Measurements from ENCODE around the gene INTS4.
"Not testable (repeated sequence)": the region's sequence is repeated elsewhere in the genome, so short reads cannot be mapped to it uniquely, and the experiment has no call there.

Gene INTS4

DNA sequence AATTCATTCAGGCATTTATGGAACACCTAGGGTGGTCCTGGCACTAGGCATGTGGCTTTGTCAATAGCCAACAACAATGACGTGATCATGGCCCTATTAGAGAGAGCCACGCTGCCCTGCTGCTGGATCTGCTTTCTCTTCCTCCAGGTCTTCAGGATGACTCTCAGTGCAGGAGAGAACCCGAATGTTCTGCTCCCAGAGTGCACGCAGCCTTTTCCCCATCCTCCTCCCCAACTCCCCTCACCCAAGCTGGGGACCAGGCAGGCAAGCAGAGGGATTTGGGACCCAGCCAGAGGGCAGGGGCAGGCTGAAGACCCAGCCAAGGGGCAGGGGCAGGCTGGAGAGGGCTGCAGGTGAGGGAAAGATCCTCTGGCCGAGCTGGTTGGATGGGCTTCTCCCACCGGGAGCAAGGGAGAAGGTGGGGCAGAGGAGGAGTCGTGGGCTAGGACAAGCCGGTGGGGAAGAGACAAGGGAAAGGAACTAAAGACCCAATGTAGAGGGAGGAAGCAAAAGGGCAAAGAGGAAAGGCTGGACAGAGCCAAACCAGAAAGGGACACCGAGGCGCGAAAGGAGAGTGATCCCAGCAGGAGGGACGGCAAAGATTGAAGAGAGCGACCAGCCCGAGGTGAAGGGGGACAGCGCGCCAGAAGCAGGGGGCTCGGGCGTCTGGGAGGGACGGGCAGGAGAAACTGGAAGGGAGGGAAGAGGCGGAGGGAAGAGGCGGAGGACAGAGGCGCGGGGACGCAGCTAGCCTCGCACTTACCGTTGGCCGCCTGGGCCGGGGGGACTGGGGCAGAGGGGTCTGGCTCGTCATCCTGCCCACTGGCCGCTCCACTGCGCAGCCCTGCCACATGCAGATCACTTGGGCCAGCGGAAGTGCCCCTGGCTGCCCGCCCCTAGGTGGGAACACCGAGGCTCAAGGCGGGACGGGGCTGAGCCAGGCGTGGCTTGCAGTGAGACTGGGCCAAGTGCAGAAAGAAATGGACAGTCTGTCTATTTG lies 28.2 kb upstream of the INTS4 start, which contains the start of gene KCTD14:
KCTD14 (minus strand) TSS at position 880 of the 1,000 bp plus-strand sequence; CDS start at position 853, 27 bp downstream.
- 0 out of 2 replicates have a peak, but pooled peaks cover 3% of the 10 kb centered on the region for H3K4me1 ChIP-seq (ENCODE audit: control insufficient read depth, insufficient read depth, low read length)
- H3K9me3 ChIP-seq (ENCODE audit: control insufficient read depth, insufficient read depth, low read length): no peaks in the 10 kb centered on the region
- no peaks in the 10 kb centered on the region for H3K27me3 ChIP-seq (ENCODE audit: control insufficient read depth, insufficient read depth, low read length)
- peak within 1 kb of the TSS; percentile 73 for H3K4me3 ChIP-seq (ENCODE audit: low read depth, low read length)
- peak within 1 kb of the TSS; percentile 42 for H3K27ac ChIP-seq (ENCODE audit: low read depth, low read length)
- no peaks in the 10 kb centered on the region for H3K36me3 ChIP-seq (ENCODE audit: control insufficient read depth, insufficient read depth, low read length)
- peak within 1 kb of the TSS; percentile 65 for H3K9ac ChIP-seq (ENCODE audit: low read depth, low read length)

DNA sequence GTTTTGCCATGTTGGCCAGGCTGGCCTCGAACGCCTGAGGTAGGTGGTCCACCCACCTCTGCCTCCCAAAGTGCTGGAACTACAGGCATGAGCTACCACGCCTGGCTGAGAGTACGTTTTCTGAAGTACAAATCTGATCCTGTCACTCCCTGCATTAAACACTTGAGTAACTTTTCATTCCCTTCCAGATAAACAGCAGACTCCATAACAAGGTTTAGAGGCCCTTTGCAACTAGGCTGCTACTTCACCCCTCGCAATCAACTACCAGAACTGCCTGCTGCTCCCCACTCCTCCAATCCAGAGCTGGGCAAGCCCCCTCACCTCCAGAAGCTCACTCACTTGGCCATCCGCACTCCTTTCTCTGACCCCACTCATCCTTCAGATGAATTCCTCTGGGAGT lies 27.1 kb upstream of the INTS4 start:
- Histone ChIP-seq H3K4me3 (ENCODE audit: low read depth, low read length) (no peak overlapping the region), H3K4me1 (ENCODE audit: control insufficient read depth, insufficient read depth, low read length) (0 out of 2 replicates have a peak, but pooled peaks cover 3% of the 10 kb centered on the region), H3K27me3 (ENCODE audit: control insufficient read depth, insufficient read depth, low read length) (no peaks in the 10 kb centered on the region), H3K36me3 (ENCODE audit: control insufficient read depth, insufficient read depth, low read length) (peaks cover 5% of the 10 kb centered on the region), H3K9ac (ENCODE audit: low read depth, low read length) (no peak overlapping the region), H3K27ac (ENCODE audit: low read depth, low read length) (no peak overlapping the region), H3K9me3 (ENCODE audit: control insufficient read depth, insufficient read depth, low read length) (no peaks in the 10 kb centered on the region)

DNA sequence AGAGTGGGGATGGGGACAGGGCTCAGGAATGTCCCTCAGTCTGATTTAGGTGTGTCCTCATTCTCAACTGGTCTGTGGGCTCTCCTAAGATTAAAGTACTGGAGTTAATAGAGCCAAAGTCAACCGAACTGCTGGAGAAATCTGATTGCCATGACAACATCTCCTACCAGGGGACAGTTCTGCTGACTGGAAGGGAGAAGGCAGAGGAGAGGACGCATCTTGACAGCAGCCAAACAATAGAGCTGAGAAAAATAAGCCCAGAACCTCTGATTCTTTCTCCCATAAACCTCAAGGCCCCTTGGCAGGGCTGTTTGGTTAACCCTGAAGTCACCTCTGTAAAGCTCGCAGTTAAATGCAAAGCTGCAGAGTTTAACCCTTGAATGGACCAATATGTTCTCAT lies 25.8 kb upstream of the INTS4 start:
- Histone ChIP-seq H3K9ac (ENCODE audit: low read depth, low read length) (no peak overlapping the region), H3K27ac (ENCODE audit: low read depth, low read length) (peak overlapping the region; percentile 3), H3K36me3 (ENCODE audit: control insufficient read depth, insufficient read depth, low read length) (peaks cover 18% of the 10 kb centered on the region), H3K9me3 (ENCODE audit: control insufficient read depth, insufficient read depth, low read length) (no peaks in the 10 kb centered on the region), H3K4me3 (ENCODE audit: low read depth, low read length) (no peak overlapping the region), H3K27me3 (ENCODE audit: control insufficient read depth, insufficient read depth, low read length) (no peaks in the 10 kb centered on the region), H3K4me1 (ENCODE audit: control insufficient read depth, insufficient read depth, low read length) (0 out of 2 replicates have a peak, but pooled peaks cover 3% of the 10 kb centered on the region)

DNA sequence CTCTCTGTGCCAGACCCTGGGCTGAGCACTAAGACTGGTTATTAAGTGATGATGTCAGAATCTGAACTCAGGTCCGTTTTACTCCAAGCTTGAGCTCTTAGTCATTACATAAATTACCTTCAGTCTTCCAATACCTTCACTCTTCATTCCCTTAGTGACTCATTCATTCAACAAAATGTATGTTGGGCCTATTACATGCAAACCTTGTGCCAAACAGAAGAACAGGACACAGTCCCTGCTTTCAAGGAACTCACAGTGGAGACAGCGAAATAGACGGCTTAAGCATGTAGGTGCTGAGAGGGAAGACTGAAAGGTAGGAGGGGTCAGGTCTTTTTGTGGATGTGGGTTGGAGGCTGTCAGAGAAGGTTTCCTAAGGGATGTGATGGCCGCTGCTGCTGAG lies 25.3 kb upstream of the INTS4 start:
- Histone ChIP-seq H3K4me3 (ENCODE audit: low read depth, low read length) (no peak overlapping the region), H3K36me3 (ENCODE audit: control insufficient read depth, insufficient read depth, low read length) (peaks cover 18% of the 10 kb centered on the region), H3K27me3 (ENCODE audit: control insufficient read depth, insufficient read depth, low read length) (no peaks in the 10 kb centered on the region), H3K9me3 (ENCODE audit: control insufficient read depth, insufficient read depth, low read length) (no peaks in the 10 kb centered on the region), H3K9ac (ENCODE audit: low read depth, low read length) (no peak overlapping the region), H3K27ac (ENCODE audit: low read depth, low read length) (no peak overlapping the region), H3K4me1 (ENCODE audit: control insufficient read depth, insufficient read depth, low read length) (0 out of 2 replicates have a peak, but pooled peaks cover 3% of the 10 kb centered on the region)

DNA sequence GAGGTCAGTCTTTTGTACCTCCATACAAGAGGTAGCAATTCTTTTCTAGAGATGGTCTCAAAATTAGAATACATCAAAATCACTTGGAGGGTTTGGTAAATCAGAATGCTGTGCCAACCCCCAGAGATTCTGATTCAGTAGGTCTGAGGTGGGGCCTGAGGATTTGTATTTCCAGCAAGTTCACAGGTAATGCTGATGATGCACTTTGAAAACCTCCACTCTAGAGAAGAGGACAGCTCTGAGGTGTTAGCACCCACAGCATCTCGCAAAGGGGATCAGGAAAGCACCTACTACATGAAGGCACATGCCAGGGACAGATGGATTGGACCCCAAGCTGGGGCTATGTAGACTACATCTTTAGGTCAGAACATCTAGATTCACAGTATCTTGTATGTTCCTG lies 21.4 kb upstream of the INTS4 start:
- H3K9ac ChIP-seq (ENCODE audit: low read depth, low read length): no peak overlapping the region
- 0 out of 2 replicates have a peak, but pooled peaks cover 3% of the 10 kb centered on the region for H3K4me1 ChIP-seq (ENCODE audit: control insufficient read depth, insufficient read depth, low read length)
- no peak overlapping the region for H3K27ac ChIP-seq (ENCODE audit: low read depth, low read length)
- H3K27me3 ChIP-seq (ENCODE audit: control insufficient read depth, insufficient read depth, low read length): no peaks in the 10 kb centered on the region
- H3K9me3 ChIP-seq (ENCODE audit: control insufficient read depth, insufficient read depth, low read length): no peaks in the 10 kb centered on the region
- H3K4me3 ChIP-seq (ENCODE audit: low read depth, low read length): no peak overlapping the region
- peaks cover 18% of the 10 kb centered on the region for H3K36me3 ChIP-seq (ENCODE audit: control insufficient read depth, insufficient read depth, low read length)

DNA sequence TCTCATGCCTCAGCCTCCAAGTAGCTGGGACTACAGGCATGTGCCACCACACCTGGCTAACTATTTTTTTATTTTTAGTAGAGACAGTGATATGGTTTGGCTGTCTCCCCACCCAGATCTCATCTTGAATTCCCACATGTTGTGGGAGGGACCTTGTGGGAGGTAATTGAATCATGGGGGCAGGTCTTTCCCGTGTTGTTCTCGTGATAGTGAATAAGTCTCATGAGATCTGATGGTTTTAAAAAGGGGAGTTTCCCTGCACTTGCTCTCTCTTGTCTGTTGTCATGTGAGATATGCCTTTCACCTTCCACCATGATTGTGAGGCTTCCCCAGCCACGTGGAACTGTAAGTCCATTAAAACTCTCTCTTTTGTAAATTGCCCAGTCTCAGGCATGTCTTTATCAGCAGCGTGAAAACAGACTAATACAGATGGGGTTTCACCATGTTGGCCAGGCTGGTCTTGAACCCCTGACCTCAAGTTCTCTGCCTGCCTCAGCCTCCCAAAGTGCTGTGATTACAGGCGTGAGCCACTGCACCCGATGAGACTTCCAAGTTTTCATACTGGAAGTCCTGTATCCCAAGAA lies 20.6 kb upstream of the INTS4 start:
- not testable (repeated sequence) for H3K9ac ChIP-seq (ENCODE audit: low read depth, low read length); H3K27ac ChIP-seq (ENCODE audit: low read depth, low read length); H3K9me3 ChIP-seq (ENCODE audit: control insufficient read depth, insufficient read depth, low read length); H3K27me3 ChIP-seq (ENCODE audit: control insufficient read depth, insufficient read depth, low read length); H3K4me3 ChIP-seq (ENCODE audit: low read depth, low read length); H3K4me1 ChIP-seq (ENCODE audit: control insufficient read depth, insufficient read depth, low read length)
- H3K36me3 ChIP-seq (ENCODE audit: control insufficient read depth, insufficient read depth, low read length): peaks cover 18% of the 10 kb centered on the region

DNA sequence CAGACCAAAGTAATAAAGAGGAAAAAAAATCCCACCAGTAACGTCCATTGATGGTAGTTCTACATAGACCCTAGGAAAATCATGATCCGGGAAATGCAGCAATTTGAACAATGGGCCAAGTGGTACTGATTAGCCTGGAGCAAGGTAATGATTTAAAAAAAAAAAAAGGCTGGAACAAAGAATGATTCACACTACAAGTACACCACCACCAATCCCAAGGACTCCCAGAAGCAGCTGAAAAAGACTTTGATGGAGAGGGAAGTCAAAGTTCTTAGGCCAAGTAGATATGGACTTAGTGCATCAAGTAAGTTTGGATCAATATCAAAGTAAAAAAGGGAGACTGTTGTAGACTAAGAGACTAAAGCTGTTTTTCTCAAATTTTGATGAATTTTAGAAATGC lies 16.8 kb upstream of the INTS4 start:
- Histone ChIP-seq H3K27ac (ENCODE audit: low read depth, low read length) (no peak overlapping the region), H3K4me3 (ENCODE audit: low read depth, low read length) (no peak overlapping the region), H3K9ac (ENCODE audit: low read depth, low read length) (no peak overlapping the region), H3K36me3 (ENCODE audit: control insufficient read depth, insufficient read depth, low read length) (peaks cover 9% of the 10 kb centered on the region), H3K9me3 (ENCODE audit: control insufficient read depth, insufficient read depth, low read length) (no peaks in the 10 kb centered on the region), H3K27me3 (ENCODE audit: control insufficient read depth, insufficient read depth, low read length) (no peaks in the 10 kb centered on the region), H3K4me1 (ENCODE audit: control insufficient read depth, insufficient read depth, low read length) (no peaks in the 10 kb centered on the region)

DNA sequence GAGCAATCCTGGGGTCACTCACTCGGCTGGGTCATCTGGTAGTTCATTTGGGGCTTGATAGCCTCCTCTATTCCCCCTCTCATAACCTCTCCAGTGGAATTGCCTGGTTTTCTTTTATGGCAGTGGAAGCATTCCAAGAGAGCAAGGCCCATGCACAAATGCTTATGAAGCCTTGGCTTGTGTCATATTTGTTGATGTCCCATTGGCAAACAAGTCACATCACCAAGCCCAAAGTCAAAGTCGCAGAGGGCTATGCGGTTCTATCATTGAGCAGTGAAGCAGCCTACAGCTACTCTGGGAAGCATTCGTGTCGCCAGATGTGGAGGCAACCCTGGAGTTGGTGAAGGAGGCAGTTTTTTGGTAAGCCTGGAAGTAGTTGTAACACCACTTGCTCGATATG lies 16.3 kb upstream of the INTS4 start:
- no peak overlapping the region for H3K9ac ChIP-seq (ENCODE audit: low read depth, low read length)
- no peak overlapping the region for H3K4me3 ChIP-seq (ENCODE audit: low read depth, low read length)
- peaks cover 4% of the 10 kb centered on the region; the same call in 1 of the 2 replicates for H3K36me3 ChIP-seq (ENCODE audit: control insufficient read depth, insufficient read depth, low read length)
- H3K27ac ChIP-seq (ENCODE audit: low read depth, low read length): no peak overlapping the region
- H3K4me1 ChIP-seq (ENCODE audit: control insufficient read depth, insufficient read depth, low read length): no peaks in the 10 kb centered on the region
- no peaks in the 10 kb centered on the region for H3K9me3 ChIP-seq (ENCODE audit: control insufficient read depth, insufficient read depth, low read length)
- no peaks in the 10 kb centered on the region for H3K27me3 ChIP-seq (ENCODE audit: control insufficient read depth, insufficient read depth, low read length)

DNA sequence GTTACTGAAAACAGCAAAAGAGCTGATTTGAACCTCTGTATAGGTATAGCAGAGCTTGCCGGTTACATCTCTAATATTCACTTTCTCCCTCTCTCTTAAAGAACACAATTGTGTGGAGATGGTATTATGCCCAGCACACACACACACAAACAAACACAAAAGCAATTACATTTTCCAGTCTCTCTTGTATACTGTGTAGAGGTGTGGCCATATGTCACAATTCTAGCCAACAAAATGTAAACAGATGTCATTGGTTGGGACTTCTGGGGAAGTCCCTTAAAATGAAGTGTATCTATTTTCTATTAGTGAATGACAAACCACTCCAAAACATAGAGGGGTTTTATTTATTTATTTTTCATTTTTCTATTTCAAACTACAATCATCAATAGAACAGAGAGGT lies 15.8 kb upstream of the INTS4 start:
- H3K4me1 ChIP-seq (ENCODE audit: control insufficient read depth, insufficient read depth, low read length): no peaks in the 10 kb centered on the region
- no peak overlapping the region for H3K9ac ChIP-seq (ENCODE audit: low read depth, low read length)
- H3K27me3 ChIP-seq (ENCODE audit: control insufficient read depth, insufficient read depth, low read length): no peaks in the 10 kb centered on the region
- H3K9me3 ChIP-seq (ENCODE audit: control insufficient read depth, insufficient read depth, low read length): no peaks in the 10 kb centered on the region
- no peak overlapping the region for H3K27ac ChIP-seq (ENCODE audit: low read depth, low read length)
- no peak overlapping the region for H3K4me3 ChIP-seq (ENCODE audit: low read depth, low read length)
- H3K36me3 ChIP-seq (ENCODE audit: control insufficient read depth, insufficient read depth, low read length): no peaks in the 10 kb centered on the region

DNA sequence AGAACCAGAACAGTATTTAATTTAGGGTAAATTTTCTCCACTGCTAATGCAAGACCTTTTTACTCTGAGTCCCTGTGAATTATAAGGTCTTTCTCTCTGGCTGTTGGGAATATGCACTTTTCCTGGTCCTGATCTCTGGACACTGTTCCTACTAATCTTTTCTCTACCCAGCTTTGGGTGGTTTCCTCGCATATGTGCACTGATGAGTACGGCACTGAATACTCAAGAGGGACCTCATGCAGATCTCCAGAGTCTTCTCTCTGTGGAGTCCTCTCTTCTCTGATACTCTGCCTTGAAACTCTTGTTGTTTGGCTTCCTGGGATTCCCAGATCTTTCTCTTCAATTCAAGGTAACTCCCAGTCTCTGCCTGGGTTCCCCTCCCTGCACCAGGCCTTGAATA lies 14.6 kb upstream of the INTS4 start:
- Histone ChIP-seq H3K27ac (ENCODE audit: low read depth, low read length) (no peak overlapping the region), H3K4me1 (ENCODE audit: control insufficient read depth, insufficient read depth, low read length) (no peaks in the 10 kb centered on the region), H3K9ac (ENCODE audit: low read depth, low read length) (no peak overlapping the region), H3K4me3 (ENCODE audit: low read depth, low read length) (no peak overlapping the region), H3K36me3 (ENCODE audit: control insufficient read depth, insufficient read depth, low read length) (no peaks in the 10 kb centered on the region), H3K27me3 (ENCODE audit: control insufficient read depth, insufficient read depth, low read length) (no peaks in the 10 kb centered on the region), H3K9me3 (ENCODE audit: control insufficient read depth, insufficient read depth, low read length) (no peaks in the 10 kb centered on the region)

DNA sequence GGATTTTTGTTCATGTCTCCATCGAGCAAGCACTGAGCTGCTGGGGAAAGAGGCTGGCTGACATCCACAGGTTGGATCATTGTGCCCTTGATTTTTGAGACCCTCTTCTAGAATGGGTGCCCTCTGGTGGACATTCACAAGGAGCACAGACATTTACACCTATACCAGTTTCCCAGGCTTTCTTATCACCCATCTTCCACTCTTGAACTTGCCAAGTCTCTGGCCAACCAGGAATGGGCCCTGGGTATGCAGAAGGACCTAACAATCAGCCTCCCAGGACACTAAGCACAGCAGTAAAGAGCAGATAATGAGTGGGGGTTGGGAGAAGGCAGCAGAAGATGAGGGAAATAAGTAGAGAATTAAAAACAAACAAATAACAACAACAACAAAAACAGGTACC lies 5.7 kb upstream of the INTS4 start:
- H3K9me3 ChIP-seq (ENCODE audit: control insufficient read depth, insufficient read depth, low read length): no peaks in the 10 kb centered on the region
- H3K36me3 ChIP-seq (ENCODE audit: control insufficient read depth, insufficient read depth, low read length): no peaks in the 10 kb centered on the region
- no peaks in the 10 kb centered on the region for H3K27me3 ChIP-seq (ENCODE audit: control insufficient read depth, insufficient read depth, low read length)
- peaks cover 1% of the 10 kb centered on the region; the same call in 1 of the 2 replicates for H3K4me1 ChIP-seq (ENCODE audit: control insufficient read depth, insufficient read depth, low read length)
- no peak overlapping the region for H3K27ac ChIP-seq (ENCODE audit: low read depth, low read length)
- no peak overlapping the region for H3K9ac ChIP-seq (ENCODE audit: low read depth, low read length)
- H3K4me3 ChIP-seq (ENCODE audit: low read depth, low read length): no peak overlapping the region
